Smooth muscle cell (in vitro differentiated cells): ENCODE data around the gene NIN. TPM values are rescaled to one million over a fixed set of nuclear protein-coding genes. Genes with fewer than 3 reads are reported as not detected.

Experiments
- DNase-seq: peaks from one replicate; lab custom pipeline; 2025; ENCODE audit not compliant: unreplicated experiment; lab: John Stamatoyannopoulos, UW
- H2AFZ ChIP-seq: fragments of 200-600 bp; sonication (generic); 2 replicates; pipeline ENCODE4 v1.6.0; 2016; ENCODE audit warnings: antibody characterized with exemption, low read depth, mild to moderate bottlenecking
- H3F3A ChIP-seq: fragments of 200-600 bp; sonication (generic); 2 replicates; pipeline ENCODE4 v1.6.0; 2017; ENCODE audit warnings: antibody characterized with exemption, low read depth
- H3K27ac ChIP-seq: fragments of 200-600 bp; sonication (generic); 2 replicates; pipeline ENCODE4 v1.5.1; 2016; ENCODE audit warnings: low read depth, mild to moderate bottlenecking
- H3K27me3 ChIP-seq: fragments of 200-600 bp; sonication (generic); 2 replicates; pipeline ENCODE4 v1.6.1; 2016; ENCODE audit warnings: low read depth, mild to moderate bottlenecking
- H3K36me3 ChIP-seq: fragments of 200-600 bp; sonication (generic); 2 replicates; pipeline ENCODE4 v1.5.1; 2016; ENCODE audit warnings: low read depth
- H3K4me1 ChIP-seq: fragments of 200-600 bp; sonication (generic); 2 replicates; pipeline ENCODE4 v1.5.1; 2016; ENCODE audit warnings: low read depth
- H3K4me2 ChIP-seq: fragments of 200-600 bp; sonication (generic); 2 replicates; pipeline ENCODE4 v1.6.0; 2016; ENCODE audit warnings: mild to moderate bottlenecking
- H3K4me3 ChIP-seq: fragments of 200-600 bp; sonication (generic); 2 replicates; pipeline ENCODE4 v1.5.1; 2016; ENCODE audit warnings: mild to moderate bottlenecking
- H3K79me2 ChIP-seq: fragments of 200-600 bp; sonication (generic); 2 replicates; pipeline ENCODE4 v1.6.0; 2016; ENCODE audit warnings: low read depth, mild to moderate bottlenecking
- H3K9ac ChIP-seq: fragments of 200-600 bp; sonication (generic); 2 replicates; pipeline ENCODE4 v1.6.0; 2016; ENCODE audit warnings: low read depth
- H3K9me3 ChIP-seq: fragments of 200-600 bp; sonication (generic); replicated peaks from 2 replicates; pipeline ENCODE4 v1.5.1; 2016; ENCODE audit warnings: low read depth
- H4K20me1 ChIP-seq: fragments of 200-600 bp; sonication (generic); 2 replicates; pipeline ENCODE4 v1.6.0; 2016; ENCODE audit warnings: low read depth
- WGBS: methylation state at CpG from one replicate; pipeline ENCODE4 v1.1.7; 2016; ENCODE audit warnings: low lambda C conversion rate; 5-methylcytosine and 5-hydroxymethylcytosine counted together
- polyA plus RNA-seq: library from polyadenylated mRNA; unstranded; fragments of >200 nt; fragmentation: Nextera tagmentation; extraction: Ambion mirVana; gene quantifications from 2 replicates; pipeline ENCODE4 v1.2.1, GENCODE V29; 2016
- total RNA-seq: library from RNA; depleted of rRNA; stranded (reverse); fragments of >200 nt; gene quantifications from 2 replicates; pipeline ENCODE4 v1.2.3, GENCODE V29; 2014
- TF ChIP-seq, protein P1 (sequence below): fragments of 200-600 bp; sonication (generic); IDR thresholded peaks from 2 replicates; pipeline ENCODE4 v1.5.1; 2017; ENCODE audit warnings: borderline replicate concordance, mild to moderate bottlenecking, antibody characterized with exemption; ENCODE audit not compliant: insufficient read depth, poor library complexity, severe bottlenecking

Gene NIN
- total and polyA plus RNA-seq, 2 experiments from 2014 or later = 7.5 to 14.9 TPM

DNA sequence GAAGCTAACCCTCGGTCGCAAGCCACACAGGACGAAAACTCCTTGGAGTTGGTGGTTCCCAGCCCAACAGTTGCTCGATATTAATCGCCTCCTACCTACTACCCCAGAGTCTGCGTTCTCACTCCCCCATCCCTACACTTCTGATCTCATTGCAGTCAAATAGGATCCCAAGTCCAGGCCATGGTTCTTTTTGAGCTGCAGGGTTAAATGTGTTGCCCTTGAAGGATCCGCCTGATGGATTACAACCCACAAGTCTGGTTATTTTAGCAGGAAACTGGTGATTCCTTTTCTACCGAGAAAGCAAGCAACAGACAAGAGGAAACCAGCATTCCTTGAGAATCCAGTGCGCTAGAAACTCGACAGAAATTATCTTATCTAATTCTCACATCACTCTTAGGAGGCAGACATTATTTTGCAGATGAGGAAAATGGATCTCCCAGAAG lies 785 bp upstream of the NIN start:
- no peak overlapping the region for H3K27ac ChIP-seq
- H3K4me2 ChIP-seq = peak overlapping the region; percentile 89
- no peak for DNase-seq
- no peaks in the 10 kb centered on the region for H3K9me3 ChIP-seq
- H4K20me1 ChIP-seq = peaks cover 35% of the 10 kb centered on the region
- 2% methylated on average over 10 of the region's 10 CpGs for WGBS
- H3K9ac ChIP-seq = no peak overlapping the region
- no peaks in the 10 kb centered on the region for H3K27me3 ChIP-seq
- H3K79me2 ChIP-seq = peaks cover 27% of the 10 kb centered on the region
- TF ChIP-seq, protein P1, sequence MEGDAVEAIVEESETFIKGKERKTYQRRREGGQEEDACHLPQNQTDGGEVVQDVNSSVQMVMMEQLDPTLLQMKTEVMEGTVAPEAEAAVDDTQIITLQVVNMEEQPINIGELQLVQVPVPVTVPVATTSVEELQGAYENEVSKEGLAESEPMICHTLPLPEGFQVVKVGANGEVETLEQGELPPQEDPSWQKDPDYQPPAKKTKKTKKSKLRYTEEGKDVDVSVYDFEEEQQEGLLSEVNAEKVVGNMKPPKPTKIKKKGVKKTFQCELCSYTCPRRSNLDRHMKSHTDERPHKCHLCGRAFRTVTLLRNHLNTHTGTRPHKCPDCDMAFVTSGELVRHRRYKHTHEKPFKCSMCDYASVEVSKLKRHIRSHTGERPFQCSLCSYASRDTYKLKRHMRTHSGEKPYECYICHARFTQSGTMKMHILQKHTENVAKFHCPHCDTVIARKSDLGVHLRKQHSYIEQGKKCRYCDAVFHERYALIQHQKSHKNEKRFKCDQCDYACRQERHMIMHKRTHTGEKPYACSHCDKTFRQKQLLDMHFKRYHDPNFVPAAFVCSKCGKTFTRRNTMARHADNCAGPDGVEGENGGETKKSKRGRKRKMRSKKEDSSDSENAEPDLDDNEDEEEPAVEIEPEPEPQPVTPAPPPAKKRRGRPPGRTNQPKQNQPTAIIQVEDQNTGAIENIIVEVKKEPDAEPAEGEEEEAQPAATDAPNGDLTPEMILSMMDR = no peak
- no peaks in the 10 kb centered on the region for H3K36me3 ChIP-seq
- H3F3A ChIP-seq = peaks cover 8% of the 10 kb centered on the region
- peaks cover 22% of the 10 kb centered on the region for H3K4me1 ChIP-seq
- H3K4me3 ChIP-seq = peak overlapping the region; percentile 90
- H2AFZ ChIP-seq = peak overlapping the region; percentile 97

DNA sequence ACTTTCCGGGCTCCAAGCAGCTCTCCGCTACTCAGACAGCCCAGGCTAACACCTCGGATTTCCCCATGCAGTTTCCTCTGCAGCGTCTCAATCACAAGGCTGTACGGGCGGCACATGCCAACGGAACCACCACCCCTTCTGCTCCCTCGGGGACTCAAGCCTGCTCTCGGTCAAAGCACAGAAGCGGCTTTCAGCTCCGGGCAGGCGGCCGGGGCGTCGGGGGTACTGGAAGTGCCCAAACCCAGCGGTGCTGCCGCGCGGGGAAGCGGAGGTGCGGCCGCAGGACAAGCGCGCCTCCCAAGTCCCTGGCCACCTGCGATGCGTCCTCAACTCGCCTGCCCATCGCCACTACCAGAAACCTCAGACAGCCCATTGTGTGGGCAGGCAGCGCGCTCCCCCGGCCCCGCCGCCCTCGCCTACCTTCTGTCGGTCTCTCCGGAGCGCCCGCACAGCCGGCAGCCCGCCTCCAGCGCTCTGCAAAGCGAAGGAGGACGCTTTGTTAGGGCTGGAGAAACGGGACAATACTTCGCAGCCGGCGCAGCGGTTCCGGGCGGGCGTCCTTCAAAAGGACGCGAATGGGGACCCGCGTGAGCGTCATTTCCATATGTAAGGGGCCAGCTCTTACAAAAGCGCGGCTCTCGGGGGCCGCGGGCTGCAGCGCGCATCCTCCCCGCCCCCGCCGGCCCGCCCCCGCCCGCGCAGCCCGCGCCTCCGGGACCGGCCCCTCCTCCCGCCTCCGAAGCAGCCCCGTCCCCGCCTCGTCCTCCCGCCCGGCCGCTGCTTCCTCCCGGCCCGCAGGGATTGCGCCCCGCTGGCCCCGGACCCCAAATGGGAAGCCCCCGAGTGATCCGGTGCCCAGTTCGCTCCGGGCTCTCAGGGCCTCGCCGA lies 674 bp downstream of the NIN start:
- TF ChIP-seq, protein P1 = no peak
- peaks cover 40% of the 10 kb centered on the region for H3K79me2 ChIP-seq
- peak overlapping the region; percentile 69 for H3K9ac ChIP-seq
- H3K4me2 ChIP-seq = peak overlapping the region; percentile 89
- WGBS = 1% methylated on average over 46 of the region's 93 CpGs
- peaks cover 8% of the 10 kb centered on the region for H3F3A ChIP-seq
- peak overlapping the region; percentile 91 for H2AFZ ChIP-seq
- no peak overlapping the region for H3K27ac ChIP-seq
- H3K9me3 ChIP-seq = no peaks in the 10 kb centered on the region
- H3K36me3 ChIP-seq = no peaks in the 10 kb centered on the region
- peak overlapping the region; percentile 90 for H3K4me3 ChIP-seq
- no peaks in the 10 kb centered on the region for H3K27me3 ChIP-seq
- DNase-seq = peak; percentile 50
- peaks cover 22% of the 10 kb centered on the region for H3K4me1 ChIP-seq
- peaks cover 50% of the 10 kb centered on the region for H4K20me1 ChIP-seq

DNA sequence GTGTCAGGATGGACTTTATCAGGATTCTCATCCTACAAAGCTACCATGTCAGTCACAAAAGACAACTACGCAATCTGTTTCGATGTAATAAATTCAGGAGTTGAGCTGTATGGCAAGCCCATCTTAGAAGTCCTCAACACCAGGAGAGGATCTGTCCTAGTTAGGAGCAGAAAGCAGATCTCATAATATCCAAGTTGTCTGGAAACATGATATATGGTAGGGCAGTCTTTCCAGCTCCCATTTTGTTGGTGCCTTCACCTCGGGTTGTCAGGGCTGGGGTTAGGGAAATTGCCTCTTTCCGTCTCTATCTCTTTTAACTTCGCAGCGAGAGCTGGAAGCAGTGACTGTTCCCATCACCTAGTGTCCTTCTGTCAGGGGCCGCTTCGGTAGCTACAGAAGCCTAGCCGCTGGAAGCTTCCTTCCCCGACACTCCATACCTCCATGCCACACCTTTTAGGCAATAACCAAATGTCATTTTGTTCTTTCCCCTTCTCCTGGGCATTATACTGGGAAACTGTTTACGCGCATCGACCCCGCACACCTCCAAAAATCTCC lies 1.4 kb downstream of the NIN start:
- Histone ChIP-seq H3K9ac (peak overlapping the region; percentile 35), H4K20me1 (peaks cover 56% of the 10 kb centered on the region), H3F3A (peaks cover 8% of the 10 kb centered on the region), H3K4me1 (peaks cover 22% of the 10 kb centered on the region), H3K27me3 (no peaks in the 10 kb centered on the region), H3K36me3 (no peaks in the 10 kb centered on the region), H3K9me3 (no peaks in the 10 kb centered on the region), H3K79me2 (peaks cover 45% of the 10 kb centered on the region), H3K27ac (no peak overlapping the region), H2AFZ (peak overlapping the region; percentile 84), H3K4me2 (peak overlapping the region; percentile 89), H3K4me3 (peak overlapping the region; percentile 90)
- TF ChIP-seq, protein P1 = no peak
- DNase-seq = no peak
- WGBS = 17% methylated on average over 14 of the region's 14 CpGs
